MM.1S (cell line): ENCODE results near the gene TAOK2.

Experiments
- DNase-seq: peaks from one replicate; pipeline ENCODE4 v3.0.0-alpha.2; 2015
- H2AFZ ChIP-seq: fragments of 300-600 bp; sonication (generic); 2 replicates; pipeline ENCODE4 v1.6.0; 2016; ENCODE audit warnings: antibody characterized with exemption, low read length
- H3F3A ChIP-seq: fragments of 300-600 bp; sonication (generic); 2 replicates; pipeline ENCODE4 v1.6.1; 2016; ENCODE audit warnings: mild to moderate bottlenecking, antibody characterized with exemption, low read length, moderate library complexity, mixed read lengths; ENCODE audit not compliant: insufficient read depth
- H3K27ac ChIP-seq: fragments of 300-600 bp; sonication (generic); 2 replicates; pipeline ENCODE4 v1.5.1; 2016; ENCODE audit warnings: mild to moderate bottlenecking, low read length
- H3K27me3 ChIP-seq: fragments of 300-600 bp; sonication (generic); replicated peaks from 2 replicates; pipeline ENCODE4 v1.6.0; 2016; ENCODE audit warnings: low read length; ENCODE audit not compliant: insufficient read depth
- H3K36me3 ChIP-seq: fragments of 300-600 bp; sonication (generic); replicated peaks from 2 replicates; pipeline ENCODE4 v1.6.1; 2016; ENCODE audit warnings: mild to moderate bottlenecking, low read length, mixed read lengths; ENCODE audit not compliant: insufficient read depth
- H3K4me1 ChIP-seq: fragments of 300-600 bp; sonication (generic); 2 replicates; pipeline ENCODE4 v1.6.1; 2016; ENCODE audit warnings: low read length, mixed read lengths
- H3K4me2 ChIP-seq: fragments of 300-600 bp; sonication (generic); 2 replicates; pipeline ENCODE4 v1.6.0; 2016; ENCODE audit warnings: low read depth, low read length
- H3K4me3 ChIP-seq: fragments of 300-600 bp; sonication (generic); 2 replicates; pipeline ENCODE4 v1.5.1; 2016; ENCODE audit warnings: low read length, mixed read lengths
- H3K79me2 ChIP-seq: fragments of 300-600 bp; sonication (generic); 2 replicates; pipeline ENCODE4 v1.6.1; 2016; ENCODE audit warnings: mixed run types, low read length, mixed read lengths
- H3K9ac ChIP-seq: fragments of 300-600 bp; sonication (generic); 2 replicates; pipeline ENCODE4 v1.6.1; 2016; ENCODE audit warnings: low read length, mixed read lengths
- H3K9me2 ChIP-seq: fragments of 300-600 bp; sonication (generic); replicated peaks from 2 replicates; pipeline ENCODE4 v1.6.1; 2016; ENCODE audit warnings: mild to moderate bottlenecking, low read length, mixed read lengths; ENCODE audit not compliant: insufficient read depth
- H3K9me3 ChIP-seq: fragments of 300-600 bp; sonication (generic); replicated peaks from 2 replicates; pipeline ENCODE4 v1.6.1; 2016; ENCODE audit warnings: mild to moderate bottlenecking, low read length, mixed read lengths; ENCODE audit not compliant: insufficient read depth
- H4K20me1 ChIP-seq: fragments of 300-600 bp; sonication (generic); 2 replicates; pipeline ENCODE4 v1.6.1; 2016; ENCODE audit warnings: mild to moderate bottlenecking, low read length, moderate library complexity, mixed read lengths; ENCODE audit not compliant: insufficient read depth
- CTCF ChIP-seq: fragments of 300-600 bp; sonication (generic); IDR thresholded peaks from 2 replicates; pipeline ENCODE4 v1.5.1; 2016; ENCODE audit warnings: antibody characterized with exemption, low read length, mixed read lengths
- EZH2 ChIP-seq: fragments of 300-600 bp; sonication (generic); optimal IDR thresholded peaks from 2 replicates; pipeline ENCODE3; 2017; ENCODE audit warnings: low read depth, mild to moderate bottlenecking, antibody characterized with exemption, low read length, mixed read lengths
- EZH2phosphoT487 ChIP-seq: fragments of 300-600 bp; sonication (generic); IDR thresholded peaks from 2 replicates; pipeline ENCODE4 v1.6.1; 2018; ENCODE audit warnings: antibody characterized with exemption, low read length

The TAOK2 gene

GRCh38 chr16:29993903-29994599 lies 20.4 kb downstream of the TAOK2 start:
- Histone ChIP-seq H3F3A (peaks cover 21% of the 10 kb centered on the region), H3K9me3 (no peaks in the 10 kb centered on the region), H2AFZ (no peak overlapping the region), H3K4me3 (peak overlapping the region; percentile 98; the same call in 1 of the 2 replicates), H3K79me2 (peaks cover 11% of the 10 kb centered on the region), H3K9me2 (no peaks in the 10 kb centered on the region), H3K36me3 (0 out of 2 replicates have a peak, but pooled peaks cover 2% of the 10 kb centered on the region), H3K4me1 (peaks cover 12% of the 10 kb centered on the region), H3K4me2 (peak overlapping the region; percentile 99), H3K27me3 (no peaks in the 10 kb centered on the region), H3K27ac (no peak overlapping the region), H4K20me1 (no peaks in the 10 kb centered on the region), H3K9ac (no peak overlapping the region; the same call in 1 of the 2 replicates)
- TF ChIP-seq CTCF (no peak), EZH2phosphoT487 (no peak), EZH2 (no peak)
- no peak for DNase-seq

GRCh38 chr16:29994600-29995323 lies 21.1 kb downstream of the TAOK2 start:
- DNase-seq = no peak
- H3K27me3 ChIP-seq = no peaks in the 10 kb centered on the region
- peaks cover 14% of the 10 kb centered on the region; the same call in 1 of the 2 replicates for H3F3A ChIP-seq
- H3K4me2 ChIP-seq = peak overlapping the region; percentile 99
- H4K20me1 ChIP-seq = no peaks in the 10 kb centered on the region
- H3K9me3 ChIP-seq = no peaks in the 10 kb centered on the region
- H3K4me1 ChIP-seq = peaks cover 12% of the 10 kb centered on the region
- H3K27ac ChIP-seq = peak overlapping the region; percentile 99; the same call in 1 of the 2 replicates
- H3K9me2 ChIP-seq = no peaks in the 10 kb centered on the region
- H3K9ac ChIP-seq = peak overlapping the region; percentile 100
- H3K4me3 ChIP-seq = peak overlapping the region; percentile 98
- peaks cover 11% of the 10 kb centered on the region for H3K79me2 ChIP-seq
- no peak for TF ChIP-seq EZH2phosphoT487
- no peak for TF ChIP-seq CTCF
- TF ChIP-seq EZH2 = no peak
- H3K36me3 ChIP-seq = 0 out of 2 replicates have a peak, but pooled peaks cover 2% of the 10 kb centered on the region
- peak overlapping the region; percentile 95 for H2AFZ ChIP-seq

GRCh38 chr16:29995324-29995910 lies 21.7 kb downstream of the TAOK2 start, which contains the start of gene HIRIP3:
Gene HIRIP3 (minus strand): TSS chr16:29995617. CDS start chr16:29995605, 12 bp downstream.
- Histone ChIP-seq H3K79me2 (peaks cover 11% of the 10 kb centered on the region), H3K9me3 (no peaks in the 10 kb centered on the region), H3K36me3 (0 out of 2 replicates have a peak, but pooled peaks cover 2% of the 10 kb centered on the region), H3K4me1 (peaks cover 12% of the 10 kb centered on the region), H3K4me3 (peak within 1 kb of the TSS; percentile 98), H3K27me3 (no peaks in the 10 kb centered on the region), H3K4me2 (peak within 1 kb of the TSS; percentile 99), H4K20me1 (no peaks in the 10 kb centered on the region), H2AFZ (peak within 1 kb of the TSS; percentile 95), H3K27ac (peak within 1 kb of the TSS; percentile 99), H3F3A (peaks cover 13% of the 10 kb centered on the region; the same call in 1 of the 2 replicates), H3K9ac (peak within 1 kb of the TSS; percentile 100), H3K9me2 (no peaks in the 10 kb centered on the region)
- no peak for TF ChIP-seq CTCF
- TF ChIP-seq EZH2phosphoT487 = no peak
- no peak for TF ChIP-seq EZH2
- DNase-seq = peak; percentile 92
